Measurements from ENCODE around the gene ARF1.

GRCh38 chr1:228061411-228062084 lies 21.0 kb upstream of the ARF1 start:
- TF ChIP-seq EZH2 (IDR thresholded peaks at IDR 0.05; ENCODE audit: low read length): no peak
- no peak for TF ChIP-seq CTCF (optimal IDR thresholded peaks at IDR 0.05 in 1 of 3, IDR thresholded peaks at IDR 0.05 in 1 of 3, conservative IDR thresholded peaks at IDR 0.05 in 1 of 3; ENCODE audit: extremely low read depth in 1 of 3, insufficient read depth in 2 of 3, low read length in 3 of 3)

Measured in keratinocyte (primary cell).